SIG-M5 (cell line): Measurements from ENCODE around the gene LRRC49.

Source experiments
- DNase-seq: peaks from one replicate; lab custom pipeline; 2025; lab: John Stamatoyannopoulos, UW

The LRRC49 gene

DNA sequence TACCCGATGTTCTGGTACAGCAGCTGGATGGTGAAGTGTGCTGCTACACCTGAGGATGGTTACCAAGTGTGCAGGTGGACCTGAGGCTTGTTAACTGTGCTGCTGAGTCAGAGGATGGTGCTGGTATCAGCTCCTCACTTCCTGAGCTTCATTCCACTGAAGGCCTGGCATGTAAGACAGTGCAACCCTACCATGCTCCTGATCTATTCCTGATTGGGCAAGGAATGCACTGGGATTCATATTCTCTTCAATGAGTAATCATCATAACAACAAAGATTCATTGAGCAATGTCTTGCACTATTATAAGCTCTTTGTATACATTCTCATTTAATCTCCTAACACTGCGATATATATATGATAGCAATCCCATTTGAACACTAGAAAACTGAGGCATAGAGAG lies 159.7 kb downstream of the LRRC49 start:
- DNase-seq: no peak

DNA sequence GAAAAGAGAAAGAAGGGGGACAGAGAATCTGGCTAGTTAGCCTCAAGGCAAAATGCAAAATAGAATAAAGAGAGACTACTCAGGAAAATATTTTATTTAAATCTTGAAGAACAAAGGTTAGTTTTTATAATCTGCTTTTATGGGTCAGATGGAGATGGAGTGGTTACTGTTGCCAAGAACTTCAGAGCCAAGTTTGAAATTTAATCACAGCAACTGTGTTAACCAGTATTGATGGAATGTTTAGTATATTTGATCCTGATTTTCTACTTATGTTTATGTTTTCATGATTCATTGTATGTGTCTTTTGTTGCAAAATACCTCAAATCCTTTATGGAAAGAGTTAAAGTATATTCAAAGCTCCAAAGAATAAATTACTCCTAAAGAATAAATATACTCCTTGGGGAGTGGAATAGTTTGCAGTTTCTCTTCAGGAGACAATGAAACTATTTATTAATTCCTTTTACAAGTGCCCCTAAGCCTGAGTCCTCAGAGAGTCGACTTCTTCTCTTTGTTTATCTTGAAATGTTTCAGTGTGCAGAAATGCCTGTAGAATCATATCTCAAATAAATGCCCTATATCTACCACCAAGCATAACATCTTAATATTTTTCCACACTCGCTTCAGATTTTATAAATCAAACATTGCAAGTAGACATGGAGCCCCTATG lies 161.8 kb downstream of the LRRC49 start:
- DNase-seq: no peak

DNA sequence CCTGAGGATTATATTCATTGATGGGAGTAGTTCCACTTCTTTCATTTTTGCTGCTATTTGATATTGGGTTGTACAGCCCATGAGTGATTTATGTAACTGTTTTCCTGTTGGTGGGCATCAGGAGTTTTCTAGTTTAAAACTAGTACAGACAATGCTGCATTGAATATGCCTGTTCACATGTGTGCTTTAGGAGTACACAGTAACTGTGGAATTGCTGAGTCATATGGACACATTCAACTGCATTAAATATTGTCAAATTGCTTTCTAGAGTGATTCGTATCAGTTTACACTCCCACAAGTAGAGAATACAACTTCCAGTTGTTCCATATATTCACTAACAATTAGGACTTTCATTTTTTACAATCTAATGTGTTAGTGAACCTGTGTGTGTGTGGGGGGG lies 162.8 kb downstream of the LRRC49 start:
- DNase-seq: no peak

DNA sequence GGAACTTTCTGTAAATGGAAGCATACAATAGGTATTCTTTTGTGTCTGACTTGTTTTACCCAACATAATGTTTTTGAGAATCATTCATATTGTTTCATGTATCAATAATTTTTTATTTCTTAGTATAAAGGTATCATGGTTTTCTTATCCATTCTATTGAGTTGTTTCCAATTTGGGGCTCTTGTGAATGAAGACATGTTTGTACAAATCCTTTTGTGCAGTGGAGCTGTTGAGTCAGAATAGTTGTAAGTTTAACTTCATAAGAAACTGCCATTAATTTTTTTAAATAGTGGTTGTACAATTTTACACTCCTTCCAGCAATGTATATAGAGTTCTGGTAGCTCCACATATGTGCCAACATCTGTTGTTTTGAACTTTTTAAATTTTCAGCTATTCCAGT lies 163.5 kb downstream of the LRRC49 start:
- DNase-seq: no peak

DNA sequence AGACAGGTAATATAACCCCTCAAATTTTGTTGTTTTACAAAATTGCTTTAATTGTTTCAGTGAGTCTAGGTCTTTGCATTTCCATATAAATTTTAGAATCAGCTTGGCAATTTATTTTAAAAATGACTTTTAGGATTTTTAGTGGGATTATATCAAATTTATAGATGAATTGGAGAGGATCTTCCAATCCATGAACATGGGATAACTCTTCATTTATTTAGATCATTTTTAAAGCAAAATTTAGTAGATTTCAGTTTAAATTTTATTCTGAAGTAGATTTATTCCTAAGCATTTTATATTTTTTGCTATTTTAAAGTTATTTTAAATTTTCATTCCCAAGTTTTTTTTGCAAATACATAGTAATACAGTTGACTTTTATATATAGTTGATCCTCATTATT lies 164.5 kb downstream of the LRRC49 start:
- no peak for DNase-seq

DNA sequence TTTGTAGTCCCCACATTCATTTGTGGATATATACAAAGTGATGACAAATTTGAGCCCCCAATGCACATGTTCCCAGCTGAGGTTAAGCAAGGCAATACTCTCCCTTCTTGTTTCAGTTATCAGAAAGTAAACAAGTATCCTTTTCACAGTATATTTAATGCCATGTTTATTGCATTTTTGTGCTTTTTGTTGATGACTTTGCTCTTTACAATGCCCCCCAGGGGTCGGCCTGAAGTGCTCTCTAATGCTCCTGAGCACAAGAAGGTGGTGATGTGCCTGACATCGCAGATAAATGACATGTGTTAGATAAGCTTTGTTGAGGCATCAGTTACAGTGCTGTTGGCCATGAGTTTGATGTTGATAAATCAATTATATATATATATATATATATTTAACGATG lies 165.0 kb downstream of the LRRC49 start:
- no peak for DNase-seq

DNA sequence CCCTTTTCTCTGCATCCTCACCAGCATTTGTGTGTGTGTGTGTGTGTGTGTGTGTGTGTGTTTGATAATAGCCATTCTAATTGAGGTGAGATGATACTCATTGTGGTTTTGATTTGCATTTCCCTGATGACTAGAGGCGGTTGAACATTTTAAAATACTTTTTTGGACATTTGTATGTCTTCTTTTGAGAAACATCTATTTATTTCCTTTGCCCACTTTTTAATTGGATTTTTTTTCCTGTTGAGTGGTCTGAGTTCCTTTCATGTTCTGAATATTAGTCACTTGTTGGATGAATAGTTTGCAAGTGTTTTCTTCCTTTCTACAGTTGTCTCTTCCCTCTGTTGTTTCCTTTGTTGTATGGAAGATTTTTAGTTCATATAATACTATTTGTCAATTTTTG lies 168.4 kb downstream of the LRRC49 start:
- DNase-seq: no peak

DNA sequence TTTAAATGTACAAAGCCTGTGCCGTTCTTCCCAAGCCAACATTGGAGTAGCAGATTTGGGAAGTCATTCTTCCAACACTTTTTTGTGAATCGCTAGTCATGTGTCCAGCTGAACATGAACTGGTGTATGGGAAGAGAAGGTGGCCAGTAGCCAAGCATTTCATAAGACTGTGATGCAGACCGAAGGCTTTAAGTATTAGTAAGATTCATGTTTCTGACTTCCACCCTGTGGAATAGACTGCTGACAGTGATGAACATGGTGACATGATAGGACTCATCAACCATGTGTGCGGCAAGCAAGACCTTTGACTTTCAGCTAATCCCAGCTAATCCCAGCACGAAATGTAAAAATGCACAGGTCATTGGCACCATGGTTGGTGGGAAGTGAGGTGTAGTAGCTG lies 174.4 kb downstream of the LRRC49 start:
- no peak for DNase-seq

DNA sequence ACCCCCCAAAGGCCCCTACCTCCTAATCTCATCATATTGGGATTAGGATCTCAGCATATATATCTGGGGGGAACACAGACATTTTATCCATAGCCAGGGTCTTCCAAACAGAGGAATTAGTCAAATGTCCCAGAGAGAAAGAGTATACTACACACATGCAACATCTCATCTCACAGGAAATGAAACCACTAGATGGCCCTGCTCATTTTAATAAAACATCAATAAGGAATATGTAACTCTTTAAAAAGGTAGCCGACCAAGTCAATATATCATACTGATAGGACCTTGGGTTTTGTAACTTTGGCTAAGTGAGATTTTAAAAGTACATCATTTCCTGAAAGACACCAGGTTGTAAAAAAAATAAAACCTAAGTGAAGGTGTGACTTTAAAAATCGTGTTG lies 177.1 kb downstream of the LRRC49 start:
- no peak for DNase-seq

DNA sequence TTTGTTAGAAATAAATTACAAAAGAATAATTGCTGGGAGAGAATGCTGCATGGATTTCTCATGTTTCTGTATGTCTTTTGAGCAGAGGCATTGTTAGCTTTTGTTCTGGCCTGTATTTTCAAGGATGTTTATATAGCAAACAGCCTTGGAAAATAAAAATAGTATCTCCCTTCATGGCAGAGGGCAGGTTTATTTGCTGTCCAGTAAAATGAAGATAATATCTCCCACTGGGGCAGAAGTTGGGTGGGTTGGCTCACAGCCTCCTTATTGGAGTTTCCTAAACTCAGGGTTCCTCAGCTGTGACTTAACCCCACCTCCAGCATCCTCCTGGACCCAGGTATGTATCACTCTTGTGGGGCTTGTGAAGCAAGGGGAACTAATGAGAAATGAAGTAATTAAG lies 178.9 kb downstream of the LRRC49 start:
- DNase-seq: no peak

DNA sequence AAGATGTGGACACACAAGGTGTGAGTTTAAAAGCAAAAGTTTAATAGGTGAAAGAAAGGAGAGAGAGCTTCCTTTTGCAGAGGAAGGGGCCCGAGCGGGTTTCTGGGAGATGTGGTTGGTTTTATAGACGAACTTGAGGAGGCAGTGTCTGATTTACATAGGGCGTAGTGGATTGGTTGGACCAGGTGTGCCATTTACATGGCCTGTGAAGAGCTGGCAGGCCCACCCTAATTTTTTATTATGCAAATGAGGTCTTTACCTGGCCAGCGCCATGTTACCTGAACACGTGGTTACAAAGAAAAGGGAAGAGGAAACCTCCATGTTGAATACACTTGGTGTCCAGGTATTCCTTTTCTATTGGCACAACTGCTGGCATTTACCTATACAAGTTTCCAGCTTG lies 179.8 kb downstream of the LRRC49 start:
- no peak for DNase-seq

DNA sequence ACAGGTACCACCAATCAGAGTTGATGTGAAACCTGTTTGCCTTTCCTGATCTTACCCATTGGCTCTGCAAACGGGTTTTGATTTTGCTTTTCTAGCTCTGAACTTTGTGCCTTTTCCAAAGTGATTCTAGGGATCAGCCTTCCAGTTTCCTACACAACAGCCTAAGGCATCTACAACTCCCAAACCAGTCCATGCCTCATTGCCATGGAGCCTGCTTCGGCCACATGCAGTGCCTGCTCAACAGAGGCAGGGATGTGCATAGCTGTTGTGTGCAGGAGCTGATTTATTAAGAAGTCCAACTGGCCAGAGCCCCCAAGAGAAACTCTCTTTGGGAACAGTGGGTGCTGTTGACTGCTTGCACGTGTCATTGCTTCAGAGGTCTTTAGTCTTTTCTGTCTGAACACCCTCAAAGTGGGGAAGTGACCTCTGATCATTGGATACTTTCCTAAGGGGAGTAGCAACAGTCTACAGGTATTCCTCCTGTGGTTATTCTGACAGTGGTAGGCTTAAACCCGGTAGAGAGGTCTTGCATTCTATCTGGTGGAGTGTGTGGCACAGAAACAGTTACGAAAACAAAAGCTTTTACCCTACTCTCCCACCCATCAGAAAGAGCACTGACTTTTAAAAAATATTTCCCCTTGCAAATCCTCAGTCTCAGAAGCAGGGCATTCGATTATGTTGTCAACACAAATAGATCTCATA lies 186.0 kb downstream of the LRRC49 start:
- no peak for DNase-seq

DNA sequence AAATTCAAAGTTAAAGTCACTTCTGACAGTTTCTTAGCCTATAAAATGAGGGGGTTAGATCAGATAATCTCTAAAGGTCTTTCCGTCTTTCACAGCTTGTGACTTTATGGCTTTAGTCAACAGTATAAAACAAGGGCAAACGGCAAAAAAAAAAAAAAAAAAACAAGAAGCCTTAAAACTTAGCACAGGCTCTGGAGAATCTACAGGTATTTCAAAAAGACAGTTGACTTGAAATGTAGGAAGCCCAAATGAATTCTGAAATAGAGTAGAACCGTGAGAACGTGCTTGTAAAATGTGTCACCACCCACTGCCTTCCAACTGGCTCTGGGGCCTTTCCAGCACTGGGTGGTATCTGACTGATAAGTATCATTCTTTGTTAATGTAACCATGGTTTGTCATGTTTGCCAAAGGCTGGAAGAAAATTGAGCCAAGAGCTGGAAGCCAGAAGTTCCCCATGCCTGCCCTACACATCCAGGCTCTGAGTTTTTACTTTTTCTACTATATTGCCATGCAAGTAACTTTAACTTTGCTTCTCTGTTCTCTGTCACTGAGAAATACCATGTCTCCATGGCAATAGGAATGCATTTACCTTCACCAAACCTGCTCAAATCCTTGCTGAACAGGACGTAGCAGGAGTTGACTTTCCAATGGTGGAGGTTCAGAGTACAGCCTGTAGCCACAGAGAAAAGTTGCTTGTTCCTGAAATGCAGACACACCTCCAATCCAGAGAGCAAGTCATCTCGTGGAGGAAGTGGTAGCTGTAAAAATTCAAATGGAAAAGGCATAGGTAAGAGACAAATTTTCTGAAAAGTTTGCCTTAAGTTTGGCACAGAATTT lies 186.8 kb downstream of the LRRC49 start:
- no peak for DNase-seq

DNA sequence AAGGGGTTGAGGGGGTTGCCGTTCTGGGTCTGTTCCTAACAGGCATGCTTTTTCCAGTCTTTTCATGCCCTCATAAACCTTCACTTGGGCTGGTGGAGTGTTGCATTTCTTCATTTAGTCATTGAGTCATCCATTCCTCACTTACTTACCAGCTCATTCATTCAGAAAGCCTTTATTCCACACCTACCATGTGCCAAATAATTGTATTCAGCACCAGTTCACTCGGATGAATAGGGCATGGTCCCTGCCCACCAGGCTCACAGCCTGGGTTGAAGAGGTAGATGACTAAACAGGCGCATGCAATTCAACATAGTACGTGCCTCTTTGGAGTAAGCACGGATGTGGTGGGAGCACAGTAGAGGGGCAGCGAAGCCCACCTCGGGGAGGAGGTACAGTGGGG lies 187.5 kb downstream of the LRRC49 start:
- DNase-seq: no peak

DNA sequence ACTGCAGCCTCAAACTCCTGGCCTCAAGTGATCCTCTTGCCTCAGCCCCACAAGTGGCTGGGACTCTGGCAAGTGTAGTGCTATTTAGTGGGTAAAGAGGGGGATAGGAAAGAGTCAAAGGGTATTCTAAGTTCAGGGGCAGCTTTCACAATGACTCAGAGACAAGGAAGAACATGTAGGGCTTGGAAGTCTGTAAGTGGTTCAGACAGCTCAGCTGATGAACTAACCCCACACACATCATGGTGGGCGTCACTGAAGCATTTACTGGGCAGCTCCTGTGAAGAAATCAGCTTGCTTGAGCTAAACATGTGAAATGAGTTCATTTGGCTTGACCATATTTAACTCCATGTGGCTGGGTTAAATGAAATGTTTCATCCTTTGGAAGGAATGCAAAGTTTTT lies 188.1 kb downstream of the LRRC49 start:
- no peak for DNase-seq

DNA sequence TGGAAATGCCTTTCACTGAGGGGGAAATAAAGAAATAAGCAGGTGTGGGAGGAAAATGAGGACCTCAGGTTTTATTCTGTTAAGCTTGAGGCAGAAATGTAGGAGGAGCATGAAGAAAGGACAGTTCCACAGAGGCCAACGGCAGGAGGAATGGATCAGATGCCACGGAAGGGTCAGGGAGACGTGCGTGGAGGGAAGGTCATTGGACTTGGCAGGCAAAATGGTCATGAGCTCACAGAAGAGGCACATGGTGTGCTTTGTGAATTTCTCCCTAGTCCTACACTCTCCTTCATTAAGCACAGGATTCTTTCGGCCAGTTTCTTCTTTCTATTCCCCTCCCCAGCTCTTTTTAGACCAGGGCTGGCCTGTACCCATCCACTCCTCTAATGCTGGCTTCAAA lies 190.2 kb downstream of the LRRC49 start:
- no peak for DNase-seq

DNA sequence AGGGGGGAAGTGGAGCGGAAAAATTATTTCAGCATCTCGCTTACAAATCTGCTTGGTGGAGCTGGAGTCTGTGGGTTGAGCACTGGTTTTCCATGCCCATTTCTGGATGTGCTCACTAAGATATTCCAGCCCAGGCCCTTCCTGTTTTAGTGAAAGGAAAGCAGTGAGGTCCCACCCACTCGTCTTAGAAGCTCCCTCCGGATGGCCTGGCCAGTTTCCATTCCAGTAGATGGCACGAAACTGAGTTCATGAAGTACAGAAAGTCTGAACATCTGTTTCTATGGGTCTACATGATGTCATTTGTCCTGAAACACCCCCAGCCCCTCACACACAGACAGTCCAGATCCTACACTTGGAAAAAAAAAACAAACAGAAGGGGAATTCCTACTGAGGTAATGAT lies 190.7 kb downstream of the LRRC49 start:
- no peak for DNase-seq

DNA sequence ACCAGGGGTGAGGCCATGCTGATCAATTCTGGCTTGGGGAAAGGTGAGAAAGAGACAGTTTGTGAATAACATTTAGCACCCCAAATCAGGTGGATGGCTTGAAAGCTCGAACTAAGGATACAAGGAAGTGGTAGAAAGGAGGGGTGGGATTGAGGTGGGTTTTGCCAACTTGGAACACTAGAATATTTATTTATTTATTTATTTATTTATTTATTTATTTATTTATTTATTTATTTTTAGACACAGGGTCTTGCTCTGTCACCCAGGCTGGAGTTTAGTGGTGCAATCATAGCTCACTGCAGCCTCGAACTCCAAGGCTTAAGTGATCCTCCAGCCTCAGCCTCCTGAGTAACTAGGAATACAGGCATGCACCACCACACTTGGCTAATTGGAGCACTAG lies 191.6 kb downstream of the LRRC49 start:
- no peak for DNase-seq

DNA sequence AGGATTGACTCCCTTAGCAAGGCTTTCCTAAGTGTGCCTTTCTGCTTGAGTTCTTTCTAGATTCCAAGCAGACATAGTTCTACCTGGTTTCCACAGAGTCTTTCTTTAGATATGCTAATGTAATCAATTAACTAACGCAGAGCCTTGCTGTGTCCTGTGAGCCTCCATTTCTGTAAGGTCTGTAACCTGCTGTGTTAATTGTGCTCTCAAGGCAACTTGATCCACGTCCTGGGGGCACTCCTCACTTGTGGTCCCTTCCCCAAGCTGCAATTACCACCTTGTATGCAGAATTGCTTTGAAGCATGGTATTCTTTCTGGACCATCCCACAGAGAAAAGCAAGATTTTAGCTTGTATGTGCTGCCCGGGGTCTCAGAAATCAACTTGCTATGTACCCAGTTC lies 193.2 kb downstream of the LRRC49 start:
- no peak for DNase-seq

DNA sequence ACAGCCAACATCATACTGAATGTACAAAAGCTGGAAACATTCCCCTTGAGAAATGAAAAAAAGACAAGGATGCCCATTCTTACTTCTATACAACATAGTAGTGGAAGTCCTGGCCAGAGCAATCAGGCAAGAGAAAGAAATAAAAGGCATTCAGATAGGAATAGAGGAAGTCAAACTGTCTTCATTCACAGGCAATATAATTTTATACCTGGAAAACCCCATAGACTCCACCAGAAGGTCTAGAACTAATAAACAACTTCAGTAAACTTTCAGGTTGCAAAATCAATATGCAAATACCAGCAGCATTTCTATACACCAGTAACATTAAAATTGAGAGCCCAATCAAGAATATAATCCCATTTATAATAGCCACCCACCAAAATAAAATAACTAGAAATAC lies 195.5 kb downstream of the LRRC49 start:
- no peak for DNase-seq

DNA sequence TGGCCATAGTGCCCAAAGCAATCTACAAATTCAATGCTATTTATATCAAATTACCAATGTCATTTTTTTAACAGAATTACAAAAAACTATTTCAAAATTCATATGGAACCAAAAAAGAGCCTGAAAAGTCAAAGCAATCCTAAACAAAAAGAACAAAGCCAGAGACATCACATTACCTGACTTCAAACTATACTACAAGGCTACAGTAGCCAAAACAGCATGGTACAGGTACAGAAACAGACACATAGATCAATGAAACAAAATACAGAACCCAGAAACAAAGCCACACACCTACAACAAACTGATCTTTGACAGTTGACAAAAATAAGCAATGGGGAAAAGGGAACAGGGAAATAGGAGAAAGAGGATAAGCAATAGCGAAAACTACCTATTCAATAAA lies 196.1 kb downstream of the LRRC49 start:
- no peak for DNase-seq

DNA sequence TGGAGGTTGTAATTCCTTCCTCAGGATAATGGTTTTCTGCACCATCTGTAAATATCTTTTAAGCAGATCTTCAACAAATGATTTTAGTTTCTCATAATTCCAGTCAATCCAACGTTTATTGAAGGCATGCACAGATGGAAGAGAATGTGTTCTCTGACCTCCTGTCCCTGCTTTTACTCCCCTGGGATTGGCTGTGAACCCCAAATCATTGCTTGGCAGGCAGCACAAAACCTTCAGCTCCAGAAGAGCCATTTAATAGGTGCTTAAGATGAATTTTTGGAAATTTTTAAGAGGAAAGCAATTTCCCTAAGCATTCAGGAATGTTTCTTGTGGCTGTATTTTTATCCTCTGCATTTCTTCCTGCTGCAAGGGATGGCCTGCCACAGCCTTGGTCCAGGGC lies 197.2 kb downstream of the LRRC49 start:
- no peak for DNase-seq

DNA sequence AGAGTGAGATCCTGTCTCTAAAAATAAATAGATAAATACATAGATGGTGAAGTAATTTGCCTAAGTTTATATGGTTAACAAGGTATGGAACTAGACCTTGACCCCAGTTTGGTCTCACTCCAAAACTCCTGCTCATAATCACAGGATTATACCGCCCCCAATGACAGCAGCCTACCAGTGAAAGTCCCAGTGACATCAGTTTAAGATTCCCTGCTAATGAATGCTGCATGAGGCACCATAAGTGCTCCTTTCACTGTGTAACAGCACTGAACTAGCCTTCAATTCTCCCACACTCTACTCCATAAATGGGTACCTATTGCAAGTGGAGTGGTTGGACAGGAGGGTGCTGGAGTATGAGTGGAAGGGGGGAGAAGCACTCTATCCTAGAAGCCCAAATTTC lies 199.0 kb downstream of the LRRC49 start:
- DNase-seq: no peak
